HEK293 (cell line): ENCODE results near the gene DIO1.

Experiments used
- PRDM6 ChIP-seq: fragments of 450-650 bp; formaldehyde crosslinking; IDR thresholded peaks from 2 replicates; pipeline ENCODE4 v1.5.1; 2017; ENCODE audit warnings: missing biosample characterization, missing genetic modification characterization

Gene DIO1

GRCh38 chr1:53959664-53960250 is 65.8 kb downstream of the DIO1 start (continued):
- TF ChIP-seq PRDM6: no peak
